Stimulated activated CD4-positive, alpha-beta T cell treated with anti-CD3 and anti-CD28 coated beads, Interleukin-4, amount 100 ng/mL, for 24 hours (primary cell): ENCODE results near the gene C1orf116.

ENCODE experiments used
- DNase-seq: peaks from one replicate; pipeline ENCODE4 v3.0.0-alpha.2; 2020

The C1orf116 gene

GRCh38 chr1:207032528-207033017 lies at the start of gene C1orf116:
Gene C1orf116 (minus strand): TSS chr1:207032756. CDS start chr1:207027598, 5,158 bp downstream.
- no peak for DNase-seq

GRCh38 chr1:207081806-207082205 lies 49.2 kb upstream of the C1orf116 start:
- no peak for DNase-seq

GRCh38 chr1:207081088-207081487 lies 48.5 kb upstream of the C1orf116 start:
- no peak for DNase-seq

- no peak for DNase-seq
Observed at GRCh38 chr1:207079706-207080241, 47.2 kb upstream of the C1orf116 start.

GRCh38 chr1:207078578-207079132 lies 46.1 kb upstream of the C1orf116 start:
- DNase-seq = no peak

- DNase-seq = peak; percentile 70
Observed at GRCh38 chr1:207077470-207078377, 45.2 kb upstream of the C1orf116 start.

- DNase-seq = no peak
Observed at GRCh38 chr1:207077012-207077411, 44.5 kb upstream of the C1orf116 start.

- no peak for DNase-seq
Observed at GRCh38 chr1:207076181-207076955, 43.8 kb upstream of the C1orf116 start.

- no peak for DNase-seq
Observed at GRCh38 chr1:207073906-207074820, 41.6 kb upstream of the C1orf116 start.

GRCh38 chr1:207072233-207072632 lies 39.7 kb upstream of the C1orf116 start:
- no peak for DNase-seq

- DNase-seq = no peak
Observed at GRCh38 chr1:207071426-207071825, 38.9 kb upstream of the C1orf116 start.

- DNase-seq = no peak
Observed at GRCh38 chr1:207070811-207071210, 38.3 kb upstream of the C1orf116 start.

- no peak for DNase-seq
Observed at GRCh38 chr1:207069858-207070506, 37.4 kb upstream of the C1orf116 start.

- no peak for DNase-seq
Observed at GRCh38 chr1:207069061-207069460, 36.5 kb upstream of the C1orf116 start.

GRCh38 chr1:207067665-207068064 lies 35.1 kb upstream of the C1orf116 start:
- DNase-seq = no peak

GRCh38 chr1:207067185-207067584 lies 34.6 kb upstream of the C1orf116 start:
- DNase-seq = no peak

- no peak for DNase-seq
Observed at GRCh38 chr1:207064561-207064960, 32.0 kb upstream of the C1orf116 start.

- DNase-seq = no peak
Observed at GRCh38 chr1:207063014-207063413, 30.5 kb upstream of the C1orf116 start.

GRCh38 chr1:207062058-207062457 lies 29.5 kb upstream of the C1orf116 start:
- no peak for DNase-seq

- DNase-seq = no peak
Observed at GRCh38 chr1:207060596-207060995, 28.0 kb upstream of the C1orf116 start.

GRCh38 chr1:207059881-207060280 lies 27.3 kb upstream of the C1orf116 start:
- no peak for DNase-seq
